ENCODE results near the gene NFIC. TPM values are rescaled to one million over a fixed set of nuclear protein-coding genes. Genes with fewer than 3 reads are reported as not detected.

The NFIC gene
- total RNA-seq, 1 donor from 2014 or later = 32.9 TPM

GRCh38 chr19:3364501-3364858 lies 1.9 kb upstream of the NFIC start:
- Mint-ChIP-seq H3K9me3 (no peaks in the 10 kb centered on the region), H3K27ac (no peak overlapping the region), H3K4me3 (no peak overlapping the region), H3K4me1 (peaks cover 27% of the 10 kb centered on the region), H3K36me3 (no peaks in the 10 kb centered on the region), H3K27me3 (ENCODE audit: low read depth) (peaks cover 82% of the 10 kb centered on the region)
- DNase-seq (ENCODE audit: low spot score in 2 of 2, unreplicated experiment in 2 of 2) = no peak
- TF ChIP-seq CTCF (IDR thresholded peaks at IDR 0.05; ENCODE audit: unreplicated experiment) = no peak

- no peak for DNase-seq (ENCODE audit: low spot score in 2 of 2, unreplicated experiment in 2 of 2)
- H3K4me3 Mint-ChIP-seq = peak overlapping the region; percentile 56
- H3K27ac Mint-ChIP-seq = no peak overlapping the region
Observed at GRCh38 chr19:3365093-3365835, 1.1 kb upstream of the NFIC start.

GRCh38 chr19:3366753-3367627 lies 607 bp downstream of the NFIC start:
- no peaks in the 10 kb centered on the region for H3K9me3 Mint-ChIP-seq
- peaks cover 89% of the 10 kb centered on the region for H3K27me3 Mint-ChIP-seq (ENCODE audit: low read depth)
- no peak for DNase-seq (ENCODE audit: low spot score in 2 of 2, unreplicated experiment in 2 of 2)
- H3K4me1 Mint-ChIP-seq = peaks cover 34% of the 10 kb centered on the region
- TF ChIP-seq CTCF (IDR thresholded peaks at IDR 0.05; ENCODE audit: unreplicated experiment) = no peak
- peak overlapping the region; percentile 66 for H3K4me3 Mint-ChIP-seq
- no peak overlapping the region for H3K27ac Mint-ChIP-seq
- no peaks in the 10 kb centered on the region for H3K36me3 Mint-ChIP-seq

More at GRCh38 chr19:3365093-3365835, 1.1 kb upstream of the NFIC start:
- no peak for TF ChIP-seq CTCF (IDR thresholded peaks at IDR 0.05; ENCODE audit: unreplicated experiment)
- Mint-ChIP-seq H3K27me3 (ENCODE audit: low read depth) (peaks cover 89% of the 10 kb centered on the region), H3K36me3 (no peaks in the 10 kb centered on the region), H3K4me1 (peaks cover 32% of the 10 kb centered on the region), H3K9me3 (no peaks in the 10 kb centered on the region)

GRCh38 chr19:3367628-3368440 lies 1.5 kb downstream of the NFIC start:
- H3K27ac Mint-ChIP-seq = no peak overlapping the region
- peak overlapping the region; percentile 66 for H3K4me3 Mint-ChIP-seq

More at GRCh38 chr19:3367628-3368440, 1.5 kb downstream of the NFIC start:
- peaks cover 89% of the 10 kb centered on the region for H3K27me3 Mint-ChIP-seq (ENCODE audit: low read depth)
- no peak for TF ChIP-seq CTCF (IDR thresholded peaks at IDR 0.05; ENCODE audit: unreplicated experiment)
- no peak for DNase-seq (ENCODE audit: low spot score in 2 of 2, unreplicated experiment in 2 of 2)
- H3K36me3 Mint-ChIP-seq = no peaks in the 10 kb centered on the region
- peaks cover 34% of the 10 kb centered on the region for H3K4me1 Mint-ChIP-seq
- no peaks in the 10 kb centered on the region for H3K9me3 Mint-ChIP-seq

All from mesothelial cell of epicardium (in vitro differentiated cells).